Measurements from ENCODE around the gene PBX3.

Gene PBX3

DNA sequence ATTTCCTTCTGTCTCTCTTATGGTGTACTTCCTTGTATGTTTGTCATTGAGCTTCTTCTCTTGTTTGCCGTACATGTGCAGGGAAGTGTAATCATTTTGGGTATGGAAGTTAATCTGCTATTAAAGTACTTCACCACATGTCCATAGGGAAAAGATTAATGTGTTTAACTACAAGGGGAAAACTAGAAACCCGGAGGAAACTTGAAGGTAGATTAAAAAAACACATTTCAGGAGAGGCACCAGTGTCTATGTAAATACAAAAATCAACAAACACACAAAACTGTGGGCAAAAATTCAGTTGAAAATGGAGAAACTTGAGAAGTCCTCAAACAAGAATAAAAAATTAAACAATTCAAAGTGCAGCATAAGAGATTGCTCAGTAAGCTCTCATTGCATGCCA is 166.4 kb downstream of the PBX3 start:
- no peak for TF ChIP-seq CTCF (IDR thresholded peaks at IDR 0.05; ENCODE audit: low read depth, low read length)
- no peak for DNase-seq (ENCODE audit: extremely low read depth, low read depth)

DNA sequence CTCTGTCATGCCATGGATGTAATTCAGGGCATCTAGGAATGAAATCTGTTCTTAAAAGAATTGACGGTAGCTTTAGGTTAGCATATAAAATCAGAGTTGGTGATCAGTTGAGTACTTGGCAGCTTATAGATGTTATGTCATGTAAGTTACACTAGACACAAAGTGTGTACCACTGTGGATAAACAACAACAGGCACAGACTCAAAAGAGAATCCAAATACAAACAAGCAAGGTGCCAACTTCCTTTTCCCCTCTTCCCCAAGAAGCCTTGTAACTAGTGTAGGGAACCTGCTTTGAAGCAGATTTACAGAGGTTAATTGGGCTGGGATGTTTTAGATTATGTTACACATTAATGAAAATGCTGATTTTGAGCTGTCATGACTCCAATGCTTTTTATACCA is 167.2 kb downstream of the PBX3 start:
- TF ChIP-seq CTCF (IDR thresholded peaks at IDR 0.05; ENCODE audit: low read depth, low read length) = no peak
- no peak for DNase-seq (ENCODE audit: extremely low read depth, low read depth)

- DNase-seq (ENCODE audit: extremely low read depth, low read depth) = no peak
- TF ChIP-seq CTCF (IDR thresholded peaks at IDR 0.05; ENCODE audit: low read depth, low read length) = no peak
Observed at GRCh38 chr9:125915606-125916005, 168.4 kb downstream of the PBX3 start.

DNA sequence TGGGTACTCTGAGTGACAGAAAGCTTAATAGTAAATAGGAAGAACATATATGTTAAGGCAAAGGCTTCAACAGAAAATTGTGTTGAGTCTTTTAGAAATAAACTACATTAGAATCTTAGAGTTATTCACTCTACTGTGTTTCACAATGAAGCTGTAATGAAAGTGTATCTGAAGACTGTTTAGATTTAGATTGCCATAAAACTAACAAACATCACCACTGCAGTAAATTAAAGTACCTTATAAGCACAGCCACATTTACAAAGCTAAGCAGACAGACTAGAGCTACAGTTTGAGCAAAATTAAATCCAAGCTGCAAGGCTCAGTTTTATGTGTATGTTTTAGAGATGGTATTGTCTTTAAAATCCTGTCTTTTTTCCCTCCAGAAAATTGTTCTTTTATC is 172.4 kb downstream of the PBX3 start:
- TF ChIP-seq CTCF (IDR thresholded peaks at IDR 0.05; ENCODE audit: low read depth, low read length) = no peak
- no peak for DNase-seq (ENCODE audit: extremely low read depth, low read depth)

GRCh38 chr9:125920402-125920801 is 173.2 kb downstream of the PBX3 start:
- no peak for TF ChIP-seq CTCF (IDR thresholded peaks at IDR 0.05; ENCODE audit: low read depth, low read length)
- no peak for DNase-seq (ENCODE audit: extremely low read depth, low read depth)

DNA sequence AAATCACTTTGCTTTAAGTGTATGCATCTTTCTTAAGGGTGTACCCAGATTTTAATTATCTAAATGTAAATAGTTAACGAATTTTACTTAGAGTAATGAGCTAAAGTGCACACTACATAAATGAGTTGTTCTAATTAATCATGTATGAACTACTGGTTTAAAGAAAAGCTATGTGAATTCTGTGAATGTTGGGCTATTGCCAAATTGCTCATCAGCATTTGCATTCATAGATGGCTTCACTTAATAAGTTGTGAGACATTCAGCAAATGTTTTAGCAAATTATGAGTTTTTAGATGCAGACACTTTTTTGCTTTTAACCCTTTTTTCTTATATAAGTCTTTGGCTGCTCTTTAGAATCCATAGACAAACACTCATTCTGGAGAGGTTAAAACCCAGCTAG is 175.7 kb downstream of the PBX3 start:
- no peak for DNase-seq (ENCODE audit: extremely low read depth, low read depth)
- TF ChIP-seq CTCF (IDR thresholded peaks at IDR 0.05; ENCODE audit: low read depth, low read length) = no peak

DNA sequence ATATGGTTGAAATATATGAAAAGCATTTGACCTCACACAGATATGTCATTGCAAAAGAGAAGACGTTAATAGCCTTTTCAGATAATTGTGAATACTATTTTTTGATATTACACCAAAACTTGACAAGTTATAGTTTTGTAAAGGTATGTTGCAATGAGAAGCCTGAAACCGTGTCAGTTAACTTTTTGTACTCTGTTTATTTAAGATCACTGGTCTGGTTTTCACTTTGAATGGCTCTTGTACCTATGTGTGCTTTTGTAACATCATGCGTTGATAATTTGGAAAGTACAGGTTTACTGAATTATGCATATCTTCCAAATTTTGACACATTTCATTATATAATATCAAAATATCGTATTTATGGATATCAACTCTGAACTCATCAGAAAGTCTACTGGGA is 177.2 kb downstream of the PBX3 start:
- TF ChIP-seq CTCF (IDR thresholded peaks at IDR 0.05; ENCODE audit: low read depth, low read length) = no peak

More for the DNA sequence above, 177.2 kb downstream of the PBX3 start:
- DNase-seq (ENCODE audit: extremely low read depth, low read depth) = no peak
